Measurements from ENCODE around the gene SMARCD3. TPM values are rescaled to one million over a fixed set of nuclear protein-coding genes. Genes with fewer than 3 reads are reported as not detected.

SMARCD3 gene
- total and polyA plus RNA-seq, 2 of the 4 experiments (the other 2 are of a cell fraction), result 37.5 to 48.5 TPM

- Histone ChIP-seq H2BK20ac (ENCODE audit: low read depth, low read length) (no peak overlapping the region), H3K9me3 (ENCODE audit: control insufficient read depth, insufficient read depth, low read length) (no peaks in the 10 kb centered on the region), H3K4ac (ENCODE audit: low read depth, low read length) (no peak overlapping the region), H3K36me3 (ENCODE audit: control insufficient read depth, insufficient read depth, low read length) (no peaks in the 10 kb centered on the region; the same call in 1 of the 2 replicates), H4K20me1 (ENCODE audit: insufficient read depth, low read length) (no peaks in the 10 kb centered on the region; the same call in 1 of the 2 replicates), H3K56ac (ENCODE audit: extremely low read depth, insufficient read depth, low read length) (no peak overlapping the region), H3K4me3 (ENCODE audit: insufficient read depth, low read depth, low read length) (no peak overlapping the region), H2BK120ac (ENCODE audit: low read depth, low read length) (no peak overlapping the region), H3K9me1 (ENCODE audit: insufficient read depth, low read length) (no peaks in the 10 kb centered on the region), H3K27me3 (ENCODE audit: control insufficient read depth, insufficient read depth, low read length) (peaks cover 3% of the 10 kb centered on the region), H3K4me1 (ENCODE audit: control insufficient read depth, insufficient read depth, low read length) (peaks cover 8% of the 10 kb centered on the region; the same call in 1 of the 2 replicates), H3K14ac (replicated peaks; ENCODE audit: low read depth, low read length) (no peak overlapping the region), H3K23ac (ENCODE audit: low read depth, low read length) (no peak overlapping the region), H4K91ac (ENCODE audit: insufficient read depth, low read depth, low read length) (no peak overlapping the region), H2AK5ac (ENCODE audit: low read depth, low read length) (no peak overlapping the region), H4K5ac (ENCODE audit: low read depth, low read length) (no peak overlapping the region), H3K79me1 (ENCODE audit: low read depth in 1 of 2, low read length in 2 of 2) (no peaks in the 10 kb centered on the region), H2BK5ac (ENCODE audit: low read depth, low read length, poor library complexity, severe bottlenecking) (no peak overlapping the region), H3K27ac (ENCODE audit: insufficient read depth, low read length) (no peak overlapping the region), H3K4me2 (ENCODE audit: low read depth, low read length) (no peak overlapping the region), H2BK15ac (ENCODE audit: low read depth, low read length) (no peak overlapping the region), H2AK9ac (replicated peaks; ENCODE audit: low read depth, low read length, poor library complexity) (no peak overlapping the region), H4K8ac (ENCODE audit: low read depth in 2 of 2, low read length in 2 of 2) (no peak overlapping the region), H2AFZ (replicated peaks; ENCODE audit: low read length, poor library complexity) (no peak overlapping the region), H3K9ac (ENCODE audit: low read depth, low read length) (no peak overlapping the region), H3K18ac (ENCODE audit: low read depth, low read length) (no peak overlapping the region)
- intact Hi-C loops (cut with micrococcal nuclease), result no loop called here
- ATAC-seq (ENCODE audit: low read depth), result no peak
- POLR2A ChIA-PET (ENCODE audit: unreplicated experiment), result no interaction called here
- DNase-seq, result no peak
- dilution Hi-C loops (cut with HindIII; ENCODE audit: low sequenced_read_pairs, unreplicated experiment), result no loop called here
- no TSS peak for BruUV-seq (replicated peaks)
- no peak for TF ChIP-seq CTCF (conservative IDR thresholded peaks at IDR 0.05; ENCODE audit: low read depth, low read length)
- no peak for TF ChIP-seq USF2 (IDR thresholded peaks at IDR 0.05; ENCODE audit: low read depth, low read length)
- TF ChIP-seq, protein P1, sequence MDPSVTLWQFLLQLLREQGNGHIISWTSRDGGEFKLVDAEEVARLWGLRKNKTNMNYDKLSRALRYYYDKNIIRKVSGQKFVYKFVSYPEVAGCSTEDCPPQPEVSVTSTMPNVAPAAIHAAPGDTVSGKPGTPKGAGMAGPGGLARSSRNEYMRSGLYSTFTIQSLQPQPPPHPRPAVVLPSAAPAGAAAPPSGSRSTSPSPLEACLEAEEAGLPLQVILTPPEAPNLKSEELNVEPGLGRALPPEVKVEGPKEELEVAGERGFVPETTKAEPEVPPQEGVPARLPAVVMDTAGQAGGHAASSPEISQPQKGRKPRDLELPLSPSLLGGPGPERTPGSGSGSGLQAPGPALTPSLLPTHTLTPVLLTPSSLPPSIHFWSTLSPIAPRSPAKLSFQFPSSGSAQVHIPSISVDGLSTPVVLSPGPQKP (IDR thresholded peaks at IDR 0.05; ENCODE audit: borderline replicate concordance, low read depth, low read length), result no peak
- no peak for TF ChIP-seq RCOR1 (IDR thresholded peaks at IDR 0.05; ENCODE audit: insufficient replicate concordance, low read length)
- TF ChIP-seq CHD1 (IDR thresholded peaks at IDR 0.05; ENCODE audit: low read depth, low read length), result no peak
- no peak for TF ChIP-seq MAFK (IDR thresholded peaks at IDR 0.05; ENCODE audit: low read depth, low read length)
- TF ChIP-seq POLR2A (IDR thresholded peaks at IDR 0.05; ENCODE audit: low read depth, low read length), result no peak
- no peak for TF ChIP-seq RAD21 (IDR thresholded peaks at IDR 0.05; ENCODE audit: low read length)
- TF ChIP-seq SMC3 (IDR thresholded peaks at IDR 0.05; ENCODE audit: low read depth, low read length), result no peak
- no peak for TF ChIP-seq NFE2L2 (IDR thresholded peaks at IDR 0.05; ENCODE audit: low read depth, low read length)
- no peak for TF ChIP-seq BHLHE40 (IDR thresholded peaks at IDR 0.05; ENCODE audit: low read depth, low read length)
- no peak for TF ChIP-seq RFX5 (IDR thresholded peaks at IDR 0.05; ENCODE audit: low read depth, low read length)
- TF ChIP-seq MAZ (IDR thresholded peaks at IDR 0.05; ENCODE audit: borderline replicate concordance, low read depth, low read length), result no peak
- TF ChIP-seq MXI1 (IDR thresholded peaks at IDR 0.05; ENCODE audit: borderline replicate concordance, low read depth, low read length), result no peak
- no peak for TF ChIP-seq CEBPB (IDR thresholded peaks at IDR 0.05; ENCODE audit: low read depth, low read length)
- TF ChIP-seq FOS (IDR thresholded peaks at IDR 0.05; ENCODE audit: low read depth, low read length), result no peak
- 75% methylated on average over 4 of the region's 9 CpGs; no CpG with 5 or more reads in 1 of the 2 experiments for WGBS, 2 experiments (ENCODE audit: extremely low coverage in 2 of 2, insufficient read length in 1 of 2)
- CTCF ChIA-PET, result no interaction called here
- in situ Hi-C loops (cut with MboI; ENCODE audit: low sequenced_read_pairs), result no loop called here
Observed at GRCh38 chr7:151273651-151274390, 25.3 kb upstream of the SMARCD3 start.
